B cell (primary cell): ENCODE measurements around the gene INSIG1.

Source experiments
- CTCF ChIP-seq: fragments of 200-600 bp; IDR thresholded peaks from one replicate; pipeline ENCODE4 v1.8.0; 2022; ENCODE audit warnings: antibody characterized with exemption, mild to moderate bottlenecking
- EZH2 ChIP-seq: IDR thresholded peaks from 2 replicates; pipeline ENCODE4 v1.6.1; 2012; ENCODE audit warnings: borderline replicate concordance, low read depth, mild to moderate bottlenecking, moderate library complexity, low read length; ENCODE audit not compliant: insufficient read depth, poor library complexity, severe bottlenecking

GRCh38 chr7:155285423-155285822 lies 12.3 kb upstream of the INSIG1 start:
- no peak for TF ChIP-seq EZH2
- no peak for TF ChIP-seq CTCF
